ENCODE results near the gene TES.
"Not testable (repeated sequence)": the region's sequence is repeated elsewhere in the genome, so short reads cannot be mapped to it uniquely, and the experiment has no call there.

TES gene

DNA sequence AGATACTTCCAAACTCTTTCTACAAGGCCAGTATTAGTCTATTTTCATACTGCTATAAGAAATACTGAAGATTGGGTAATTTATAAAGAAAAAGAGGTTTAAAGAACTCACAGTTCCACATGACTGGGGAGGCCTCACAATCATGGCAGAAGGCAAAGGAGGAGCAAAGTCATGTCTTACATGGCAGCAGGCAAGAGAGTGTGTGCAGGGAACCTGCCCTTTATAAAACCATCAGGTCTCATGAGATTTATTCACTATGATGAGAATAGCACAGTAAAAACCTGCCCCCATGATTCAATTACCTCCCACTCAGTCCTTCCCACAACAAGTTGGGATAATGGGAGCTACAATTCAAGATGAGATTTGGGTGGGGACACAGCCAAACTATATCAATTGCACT lies 85.6 kb downstream of the TES start:
- DNase-seq = not testable (repeated sequence)

DNA sequence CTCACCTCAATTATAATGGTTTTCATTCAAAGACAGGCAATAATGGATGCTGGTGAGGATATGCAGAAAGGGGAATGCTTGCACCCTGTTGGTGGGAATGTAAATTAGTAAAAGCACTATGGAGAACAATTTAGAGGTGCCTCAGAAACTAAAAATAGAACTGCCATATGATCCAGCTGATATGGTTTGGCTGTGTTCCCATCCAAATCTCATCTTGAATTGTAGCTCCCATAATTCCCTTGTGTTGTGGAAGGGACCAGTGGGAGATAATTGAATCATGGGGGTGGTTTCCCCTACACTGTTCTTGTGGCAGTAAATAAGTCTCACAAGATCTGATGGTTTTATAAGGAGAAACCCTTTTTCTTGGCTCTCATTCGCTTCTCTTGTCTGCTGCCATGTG lies 87.7 kb downstream of the TES start:
- DNase-seq = no peak

DNA sequence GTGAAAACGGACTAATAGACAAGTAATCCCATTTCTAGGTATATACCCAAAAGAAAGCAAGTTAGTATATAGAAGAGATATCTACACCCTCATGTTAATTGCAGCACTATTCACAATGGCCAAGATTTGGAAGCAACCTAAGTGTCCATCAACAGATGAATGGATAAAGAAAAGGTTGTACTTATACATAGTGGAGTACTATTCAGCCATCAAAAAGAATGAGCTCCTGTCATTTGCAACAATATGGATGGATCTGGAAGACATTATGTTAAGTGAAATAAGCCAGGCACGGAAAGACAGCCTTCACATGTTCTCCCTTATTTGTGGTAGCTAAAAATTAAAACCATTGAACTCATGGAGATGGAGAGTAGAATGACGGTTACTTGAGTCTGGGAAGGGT lies 88.2 kb downstream of the TES start:
- no peak for DNase-seq

DNA sequence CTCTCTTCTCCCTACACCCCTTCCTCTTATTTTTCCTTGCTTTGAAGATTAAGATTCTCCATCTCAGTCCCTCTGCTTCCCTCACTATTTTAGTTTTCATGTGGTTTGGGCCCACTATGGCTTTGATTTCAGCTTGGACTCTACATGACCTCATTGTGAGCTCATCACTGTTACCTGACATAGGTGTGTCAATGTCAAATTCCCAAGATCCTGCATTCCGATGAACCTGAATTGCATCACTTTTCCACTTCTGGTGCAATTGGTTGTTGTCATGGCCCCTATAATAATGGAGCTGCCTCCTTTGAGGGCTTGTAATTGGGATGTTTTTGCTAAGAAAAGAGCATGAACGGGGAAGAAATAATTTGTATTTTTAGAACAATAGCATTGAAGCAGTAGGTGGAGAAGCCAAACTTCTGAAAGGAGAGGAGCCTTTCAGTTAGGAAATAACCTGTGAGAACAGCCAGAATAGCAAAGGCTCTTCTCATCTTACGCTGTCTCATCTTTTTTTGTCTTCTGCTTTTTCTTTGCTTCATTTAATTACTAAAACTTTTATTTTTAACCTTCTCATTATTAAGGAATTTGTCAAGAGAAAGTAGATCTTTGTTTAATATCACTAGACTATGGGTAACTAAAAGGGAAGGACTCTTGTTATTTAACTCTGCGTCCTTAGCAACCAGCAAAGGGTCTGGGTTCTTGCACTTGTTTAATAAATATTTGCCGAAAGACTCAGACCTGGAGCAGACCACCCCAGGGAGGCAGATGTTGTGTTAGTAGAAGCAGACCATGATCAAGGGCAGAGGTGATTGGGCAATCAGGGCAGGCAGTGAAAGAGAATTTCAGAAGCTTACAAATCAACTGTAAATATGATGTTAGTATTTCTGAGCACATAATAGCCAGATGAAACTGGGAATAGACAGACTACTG lies 95.4 kb downstream of the TES start:
- DNase-seq = no peak

DNA sequence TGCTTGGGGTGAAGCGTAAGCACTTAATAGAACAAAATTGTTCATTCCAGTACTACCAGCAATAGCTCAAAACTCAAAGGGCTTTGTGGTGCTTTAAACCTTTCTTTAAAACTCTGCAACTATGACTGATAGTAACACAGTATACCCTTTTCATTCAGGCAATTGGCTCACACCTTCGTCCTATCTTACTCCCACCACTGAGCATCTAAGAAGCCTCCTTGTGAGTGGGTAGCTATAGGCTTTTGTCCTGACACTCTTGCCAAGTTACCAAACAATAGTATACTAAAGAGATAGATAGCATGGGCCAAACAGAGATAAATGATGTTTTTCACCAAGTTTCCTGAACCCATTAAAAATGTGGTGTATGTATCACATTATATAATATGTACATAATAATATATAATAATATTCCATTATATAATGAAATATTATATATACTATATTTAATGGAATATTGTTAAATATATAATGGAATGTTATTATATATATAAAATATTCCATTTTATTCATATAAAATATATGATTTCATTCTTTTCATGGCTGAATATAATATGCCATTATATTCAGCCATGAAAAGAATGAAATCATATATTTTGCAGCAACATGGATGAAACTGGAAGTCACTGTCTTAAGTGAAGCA lies 96.2 kb downstream of the TES start:
- no peak for DNase-seq

DNA sequence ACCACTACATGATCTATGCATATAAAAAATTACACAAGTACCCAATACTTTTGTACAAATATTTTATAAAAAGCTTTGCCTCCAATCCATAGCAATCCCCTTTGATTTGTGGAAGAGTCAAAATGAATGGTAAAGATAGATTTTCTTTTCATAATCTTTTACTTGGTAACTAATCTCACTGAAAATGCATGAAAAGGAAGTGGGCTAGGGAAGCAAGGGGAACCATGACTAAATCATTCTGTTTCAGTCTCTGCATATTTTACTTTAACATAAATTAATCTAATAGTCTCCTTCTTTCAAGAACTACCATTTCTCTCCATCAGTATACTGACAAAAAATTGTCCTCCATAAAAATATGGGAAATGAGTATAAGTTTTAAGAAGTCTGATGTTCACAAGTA lies 96.9 kb downstream of the TES start:
- no peak for DNase-seq

Data from activated CD4-positive, alpha-beta T cell treated with anti-CD3 and anti-CD28 coated beads, Interleukin-2, amount 50 U/mL, for 4 hours (primary cell).